H1 (cell line): ENCODE data around the gene BHMT2.

Experiments
- EP300 ChIP-seq, 2 experiments: IDR thresholded peaks; 1 replicate in 1 of 2; 2 replicates in 1 of 2; pipeline ENCODE4 v1.6.1; 2011 to 2012; ENCODE audit warnings: low read depth in 2 of 2, low read length in 2 of 2, mild to moderate bottlenecking in 2 of 2, borderline replicate concordance in 1 of 2, inconsistent platforms in 1 of 2, moderate library complexity in 1 of 2
- POLR2AphosphoS5 ChIP-seq: IDR thresholded peaks from 2 replicates; pipeline ENCODE4 v1.6.1; 2011; ENCODE audit warnings: low read depth, low read length
- RXRA ChIP-seq: IDR thresholded peaks from 2 replicates; pipeline ENCODE4 v1.6.1; 2011; ENCODE audit warnings: low read depth, mild to moderate bottlenecking, low read length, moderate library complexity; ENCODE audit not compliant: insufficient read depth
- SIN3A ChIP-seq, 2 experiments: IDR thresholded peaks in 1 of 2; conservative IDR thresholded peaks in 1 of 2; 2 replicates each; pipeline ENCODE4 v1.6.1; 2011 to 2012; ENCODE audit warnings: low read length in 2 of 2, improper control_type of control experiment in 1 of 2, low read depth in 1 of 2, mild to moderate bottlenecking in 1 of 2
- YY1 ChIP-seq: IDR thresholded peaks from 2 replicates; pipeline ENCODE4 v1.6.1; 2011; ENCODE audit warnings: low read depth, mild to moderate bottlenecking, low read length
- TF ChIP-seq, protein P1 (sequence below), 3 experiments: IDR thresholded peaks; 1 replicate in 2 of 3; 2 replicates in 1 of 3; pipeline versions ENCODE4 v1.5.1 to v1.6.1; 2011; ENCODE audit warnings: low read length in 3 of 3, mild to moderate bottlenecking in 3 of 3, inconsistent platforms in 2 of 3, low read depth in 1 of 3, moderate library complexity in 1 of 3; ENCODE audit not compliant: insufficient read depth in 1 of 3; ENCODE audit errors: control extremely low read depth in 1 of 3
- TF ChIP-seq, protein P2 (sequence below): IDR thresholded peaks from 2 replicates; pipeline ENCODE4 v1.6.1; 2011; ENCODE audit warnings: low read depth, mild to moderate bottlenecking, low read length; ENCODE audit not compliant: insufficient read depth

DNA sequence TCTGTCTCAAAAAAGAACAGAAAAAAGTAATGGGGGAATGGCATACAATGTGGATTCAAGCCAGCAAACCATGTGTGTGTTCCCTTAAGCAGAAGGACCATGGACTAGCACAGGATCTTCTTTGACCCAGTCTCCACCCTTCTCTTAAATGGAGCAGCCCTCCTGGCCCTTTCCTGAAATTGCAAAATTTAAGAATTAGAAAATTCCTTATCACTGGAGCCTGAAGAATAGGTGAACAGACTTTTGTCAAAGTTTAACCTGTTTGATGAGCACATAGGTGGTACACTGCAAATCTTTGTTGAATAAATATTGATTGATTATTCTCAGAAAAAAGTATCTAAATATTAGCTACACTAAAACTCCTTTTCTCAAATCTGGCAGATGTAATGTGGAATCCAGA lies 12.7 kb upstream of the BHMT2 start:
- TF ChIP-seq, protein P1, sequence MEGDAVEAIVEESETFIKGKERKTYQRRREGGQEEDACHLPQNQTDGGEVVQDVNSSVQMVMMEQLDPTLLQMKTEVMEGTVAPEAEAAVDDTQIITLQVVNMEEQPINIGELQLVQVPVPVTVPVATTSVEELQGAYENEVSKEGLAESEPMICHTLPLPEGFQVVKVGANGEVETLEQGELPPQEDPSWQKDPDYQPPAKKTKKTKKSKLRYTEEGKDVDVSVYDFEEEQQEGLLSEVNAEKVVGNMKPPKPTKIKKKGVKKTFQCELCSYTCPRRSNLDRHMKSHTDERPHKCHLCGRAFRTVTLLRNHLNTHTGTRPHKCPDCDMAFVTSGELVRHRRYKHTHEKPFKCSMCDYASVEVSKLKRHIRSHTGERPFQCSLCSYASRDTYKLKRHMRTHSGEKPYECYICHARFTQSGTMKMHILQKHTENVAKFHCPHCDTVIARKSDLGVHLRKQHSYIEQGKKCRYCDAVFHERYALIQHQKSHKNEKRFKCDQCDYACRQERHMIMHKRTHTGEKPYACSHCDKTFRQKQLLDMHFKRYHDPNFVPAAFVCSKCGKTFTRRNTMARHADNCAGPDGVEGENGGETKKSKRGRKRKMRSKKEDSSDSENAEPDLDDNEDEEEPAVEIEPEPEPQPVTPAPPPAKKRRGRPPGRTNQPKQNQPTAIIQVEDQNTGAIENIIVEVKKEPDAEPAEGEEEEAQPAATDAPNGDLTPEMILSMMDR (IDR thresholded peaks at IDR 0.05; ENCODE audit: control extremely low read depth in 1 of 3, insufficient read depth in 1 of 3, low read depth in 1 of 3, low read length in 3 of 3) = no peak
- TF ChIP-seq POLR2AphosphoS5 = no peak
- TF ChIP-seq RXRA = no peak
- no peak for TF ChIP-seq SIN3A (conservative IDR thresholded peaks at IDR 0.05 in 1 of 2, IDR thresholded peaks at IDR 0.05 in 1 of 2; ENCODE audit: low read depth in 1 of 2, low read length in 2 of 2)
- TF ChIP-seq, protein P2, sequence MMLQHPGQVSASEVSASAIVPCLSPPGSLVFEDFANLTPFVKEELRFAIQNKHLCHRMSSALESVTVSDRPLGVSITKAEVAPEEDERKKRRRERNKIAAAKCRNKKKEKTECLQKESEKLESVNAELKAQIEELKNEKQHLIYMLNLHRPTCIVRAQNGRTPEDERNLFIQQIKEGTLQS = no peak
- TF ChIP-seq YY1 = no peak
- TF ChIP-seq EP300 (IDR thresholded peaks at IDR 0.05; ENCODE audit: borderline replicate concordance in 1 of 2, low read depth in 2 of 2, low read length in 2 of 2) = no peak
